ENCODE data around the gene STARD5.
"Not testable (repeated sequence)": the region's sequence is repeated elsewhere in the genome, so short reads cannot be mapped to it uniquely, and the experiment has no call there.

Gene STARD5

GRCh38 chr15:81337713-81338157, 13.8 kb upstream of the STARD5 start:
- DNase-seq (ENCODE audit: low spot score): no peak

- DNase-seq (ENCODE audit: low spot score): no peak
These were observed 13.3 kb upstream of the STARD5 start for GRCh38 chr15:81337241-81337640.

- DNase-seq (ENCODE audit: low spot score): no peak
These were observed 12.6 kb upstream of the STARD5 start for GRCh38 chr15:81336568-81336967.

DNA sequence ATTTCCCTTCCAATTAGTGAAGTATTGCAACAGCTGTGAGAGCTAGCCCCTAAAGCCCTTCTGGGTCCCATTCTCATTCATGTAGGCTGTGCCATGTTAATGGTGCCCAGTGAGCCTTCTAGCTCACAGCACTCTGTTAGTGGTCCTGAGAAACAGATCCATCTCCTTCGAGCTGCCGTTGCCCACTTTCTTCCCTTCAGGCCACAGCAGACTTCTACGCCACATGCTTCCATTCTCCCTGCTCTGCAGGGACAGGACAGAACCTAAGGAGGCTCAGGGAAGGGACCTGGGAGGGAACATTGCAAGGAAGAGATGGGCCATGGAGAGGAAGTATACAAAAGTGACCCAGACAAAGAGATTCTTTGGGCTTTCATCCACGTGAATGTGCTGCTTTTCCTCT, 11.7 kb upstream of the STARD5 start:
- DNase-seq (ENCODE audit: low spot score): no peak

DNA sequence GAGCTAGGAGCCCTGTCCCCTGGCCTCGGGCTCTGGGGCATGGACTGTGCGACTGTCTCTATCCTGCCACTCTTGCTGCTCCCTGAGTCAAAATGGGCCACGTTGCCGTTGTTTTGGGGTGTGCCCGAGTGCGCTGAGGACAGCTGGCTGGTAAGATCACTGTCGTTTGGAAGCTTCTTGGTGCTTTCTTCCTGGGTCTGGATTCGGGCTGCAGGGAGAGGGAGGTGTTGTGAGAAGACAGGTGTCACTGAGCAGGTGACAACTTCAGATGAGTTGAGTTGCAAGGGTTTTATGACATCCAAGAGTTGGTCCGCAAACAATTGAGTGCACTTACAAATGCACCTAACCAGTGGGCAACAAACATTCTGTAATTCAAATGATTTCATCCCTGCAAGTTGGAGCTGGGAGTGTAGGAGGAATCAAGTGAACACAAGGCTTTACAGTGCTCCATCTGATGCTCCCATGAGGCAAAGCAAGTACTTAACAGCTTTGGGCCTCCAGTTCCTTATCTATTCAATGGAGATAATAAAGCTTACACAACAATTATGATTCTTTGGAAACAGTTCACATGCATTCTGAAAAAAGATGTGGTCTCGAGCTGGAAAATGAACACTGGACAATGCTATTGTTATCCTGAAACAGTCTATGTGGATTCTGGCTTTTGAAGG, 11.0 kb upstream of the STARD5 start:
- no peak for DNase-seq (ENCODE audit: low spot score)

DNA sequence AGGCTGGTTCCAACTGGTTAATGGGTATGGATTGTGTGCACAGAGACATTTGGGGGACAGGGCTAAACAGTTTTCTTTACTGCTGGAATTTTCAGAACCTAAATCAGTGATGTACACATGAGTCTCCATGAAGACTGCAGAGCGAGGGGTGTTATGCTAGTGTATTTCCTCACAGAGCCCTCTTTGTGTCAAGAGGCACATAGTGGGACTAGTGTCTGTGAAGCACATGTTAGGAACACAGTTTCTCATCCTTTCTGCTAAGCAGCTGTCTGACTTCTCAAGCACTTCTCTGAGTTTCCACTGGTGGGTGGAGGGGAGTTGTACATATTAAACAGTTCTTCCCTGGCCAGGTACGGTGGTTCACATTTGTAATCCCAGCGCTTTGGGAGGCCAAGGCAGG, 9.4 kb upstream of the STARD5 start:
- no peak for DNase-seq (ENCODE audit: low spot score)

GRCh38 chr15:81332326-81332725, 8.4 kb upstream of the STARD5 start:
- no peak for DNase-seq (ENCODE audit: low spot score)

DNA sequence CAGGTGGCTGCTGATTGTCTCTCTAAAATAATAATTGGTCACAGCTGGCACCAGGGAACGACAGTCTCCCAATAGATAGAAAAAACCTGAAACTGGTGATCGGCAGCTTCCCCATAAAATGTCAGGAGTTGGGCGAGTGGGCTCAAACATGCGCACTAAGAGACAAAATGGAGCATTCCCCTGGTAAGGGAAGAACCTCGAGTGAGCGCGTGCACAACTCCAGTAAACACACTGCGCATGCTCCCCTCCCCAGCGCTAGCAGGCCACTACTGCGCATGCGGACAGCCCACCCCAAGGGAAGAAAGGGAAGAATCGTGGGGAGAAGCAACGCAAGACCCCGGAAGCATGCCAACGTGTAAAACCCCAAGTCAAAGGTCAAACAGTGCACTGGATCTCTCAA, 7.7 kb upstream of the STARD5 start:
- DNase-seq (ENCODE audit: low spot score): no peak

DNA sequence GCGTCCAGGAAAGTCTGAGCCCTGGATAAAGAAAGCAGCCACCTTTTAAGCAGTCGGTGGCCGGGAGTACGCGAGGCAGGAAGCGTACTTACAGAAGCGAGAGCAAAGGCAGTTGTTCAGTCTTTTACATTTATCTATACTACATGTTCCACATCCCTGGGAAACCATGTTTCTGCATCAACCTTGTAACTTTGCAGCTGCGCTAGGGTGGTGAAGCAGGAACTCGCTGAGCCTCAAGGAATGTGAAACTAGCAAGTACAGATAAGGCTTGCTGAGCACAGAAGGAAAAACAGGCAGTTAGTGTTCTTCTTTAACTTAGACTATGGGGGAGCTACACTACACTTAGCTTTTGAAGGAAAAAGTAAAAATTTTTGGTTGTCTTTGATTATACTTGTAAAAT, 7.2 kb upstream of the STARD5 start:
- DNase-seq (ENCODE audit: low spot score): not testable (repeated sequence)

GRCh38 chr15:81330366-81331090, 6.6 kb upstream of the STARD5 start:
- no peak for DNase-seq (ENCODE audit: low spot score)

DNA sequence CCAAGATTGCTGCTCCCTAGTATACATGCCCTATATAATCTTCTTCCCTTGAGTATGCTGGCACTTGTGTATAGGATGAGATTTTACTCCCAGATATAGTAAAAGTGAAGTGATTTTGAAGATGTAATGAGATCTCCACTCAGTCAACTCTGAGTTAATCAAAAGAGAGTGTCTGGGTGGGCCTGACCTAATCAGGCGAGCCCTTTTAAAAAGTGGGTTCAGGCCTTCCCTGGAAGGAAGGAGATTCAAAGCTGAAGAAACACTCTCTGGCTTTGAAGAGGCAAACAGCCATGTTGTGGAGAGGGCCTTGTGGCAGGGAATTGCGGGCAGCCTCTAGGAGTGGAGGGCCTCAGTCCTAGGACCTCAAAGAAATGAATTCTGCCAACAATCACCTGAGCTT, 5.5 kb upstream of the STARD5 start:
- DNase-seq (ENCODE audit: low spot score): no peak

DNA sequence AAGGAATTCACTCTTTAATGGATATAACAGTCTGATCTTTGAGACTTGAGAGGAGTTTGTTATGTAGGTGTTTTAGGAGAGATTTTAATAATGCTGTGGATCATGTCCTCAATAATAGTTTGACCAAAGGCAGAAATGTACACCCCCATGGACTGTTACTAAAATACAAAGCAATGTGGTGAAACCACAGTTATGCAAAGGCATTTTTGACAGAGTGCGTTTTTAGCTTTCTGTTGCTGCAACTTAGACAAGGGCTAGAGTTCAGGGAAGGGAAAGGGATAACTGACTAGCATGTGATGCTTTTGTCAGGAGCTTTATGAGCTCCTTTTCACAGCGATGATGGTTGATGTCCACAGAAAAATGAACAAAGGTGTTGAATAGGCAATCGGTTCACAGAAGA, 3.6 kb upstream of the STARD5 start:
- DNase-seq (ENCODE audit: low spot score): no peak

DNA sequence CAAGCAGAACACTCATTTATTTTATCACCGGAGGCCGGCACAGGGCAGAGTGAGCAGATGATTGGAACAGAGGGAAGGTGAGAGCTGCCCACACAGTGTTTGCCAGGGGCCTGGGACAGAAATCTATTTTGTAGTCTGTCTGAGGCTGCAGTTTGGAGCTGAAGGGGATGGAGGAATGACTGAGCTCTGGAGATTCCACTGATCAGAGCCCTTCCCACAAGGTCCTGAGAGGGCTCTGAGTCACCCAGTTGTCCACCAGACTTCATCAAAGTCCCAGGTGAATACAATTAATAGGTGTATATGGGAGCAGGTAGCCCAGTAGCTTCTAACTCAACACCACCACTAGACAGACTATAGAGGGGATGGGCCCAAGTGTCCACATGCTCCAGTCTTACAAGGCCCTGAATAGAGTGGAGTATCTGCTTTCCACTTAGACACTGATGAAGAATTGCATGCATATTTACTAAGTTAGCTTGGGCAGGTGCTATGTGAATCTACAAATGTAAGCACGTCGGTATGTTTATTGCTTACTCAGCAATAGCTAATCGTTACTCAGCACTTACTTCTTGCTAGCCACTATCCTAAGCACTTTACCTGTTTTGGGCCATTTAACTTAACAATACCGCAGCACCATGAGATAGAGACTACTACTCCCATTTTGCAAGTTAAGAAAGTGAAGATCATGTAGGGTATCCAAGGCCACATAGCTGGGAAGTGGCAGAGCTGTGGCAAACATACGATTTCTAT, 2.7 kb upstream of the STARD5 start:
- no peak for DNase-seq (ENCODE audit: low spot score)

DNA sequence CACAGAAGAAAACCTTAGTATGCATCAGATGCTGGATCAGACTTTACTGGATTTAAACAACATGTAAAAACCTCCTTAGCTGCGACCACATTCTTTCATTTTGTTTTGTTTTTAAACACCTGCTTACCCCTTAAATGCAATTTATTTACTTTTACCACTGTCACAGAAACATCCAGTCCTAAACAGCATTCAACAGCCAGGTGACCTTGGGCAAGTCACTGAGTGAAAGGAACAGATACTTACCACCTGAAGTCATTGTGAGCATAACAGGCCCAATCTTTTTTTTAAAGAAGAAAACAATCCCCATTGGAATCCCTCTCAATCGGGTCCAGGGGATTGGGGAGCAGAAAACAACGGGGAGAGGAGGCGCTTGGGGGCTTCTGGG, 390 bp downstream of the STARD5 start:
- no peak for DNase-seq (ENCODE audit: low spot score)

DNA sequence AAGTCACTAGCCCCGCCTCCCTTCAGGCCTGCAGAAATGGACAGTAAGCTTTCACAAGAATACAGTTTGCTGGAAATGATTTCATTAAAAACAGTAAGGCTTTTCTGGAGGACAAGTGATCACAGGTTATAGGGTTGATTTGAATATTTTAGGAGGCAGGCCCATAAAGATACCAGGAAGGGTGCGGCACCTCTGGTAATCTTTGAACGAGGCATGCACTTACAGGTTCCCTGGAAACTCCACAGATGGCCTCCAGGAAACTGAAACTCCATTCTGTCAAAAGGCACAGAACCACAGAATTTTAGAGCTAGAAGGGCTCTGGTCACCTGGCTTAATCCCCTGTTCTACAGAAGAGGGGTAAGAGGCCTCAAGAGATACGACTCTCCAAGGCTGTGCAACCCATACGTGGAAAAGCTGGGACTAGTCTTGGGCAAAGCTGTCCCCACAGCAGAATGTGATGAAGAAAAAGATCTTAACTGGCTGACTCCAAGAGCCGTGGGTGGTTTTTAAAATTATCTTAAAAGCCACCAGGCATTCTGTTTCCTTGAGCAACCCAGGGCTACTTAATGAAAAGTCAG, 1.2 kb downstream of the STARD5 start:
- no peak for DNase-seq (ENCODE audit: low spot score)

DNA sequence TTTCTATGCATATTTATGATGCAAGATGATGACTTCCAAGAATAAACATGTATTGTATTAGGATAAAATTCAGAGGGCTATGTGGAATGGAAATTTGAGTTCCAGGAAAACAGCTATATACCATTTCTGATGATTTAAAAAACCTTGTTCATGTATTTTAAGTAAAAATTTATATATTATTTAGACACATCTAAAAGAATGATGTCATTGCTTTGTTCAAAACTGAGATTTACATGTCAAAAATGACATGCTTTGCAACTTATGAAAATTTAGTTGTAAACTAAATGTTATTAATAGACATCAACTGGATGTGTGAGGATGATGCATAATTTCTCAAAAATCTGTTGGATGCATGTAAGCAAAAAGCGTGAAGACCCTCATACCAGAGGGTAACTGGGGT, 2.3 kb downstream of the STARD5 start:
- DNase-seq (ENCODE audit: low spot score): no peak

- DNase-seq (ENCODE audit: low spot score): no peak
These were observed 6.3 kb downstream of the STARD5 start for GRCh38 chr15:81317642-81318017.

DNA sequence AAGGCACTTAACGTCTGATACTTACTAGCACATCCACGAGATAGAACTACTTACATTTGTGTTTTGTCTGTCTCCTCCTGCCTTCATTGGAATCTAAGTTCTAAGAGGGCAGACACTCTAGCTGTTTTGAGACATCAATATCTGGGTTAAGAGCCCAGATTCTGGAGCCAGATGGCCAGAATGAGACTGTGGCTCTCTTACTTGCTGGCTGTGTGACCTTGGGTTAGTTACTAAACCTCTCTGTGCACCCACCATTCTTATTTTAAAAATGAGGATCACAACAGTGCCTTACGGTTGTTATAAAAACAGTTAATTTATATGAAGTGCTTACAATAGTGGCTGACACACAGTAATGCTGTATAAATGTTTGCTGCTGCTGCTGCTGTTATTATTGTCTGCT, 7.7 kb downstream of the STARD5 start:
- DNase-seq (ENCODE audit: low spot score): no peak

DNA sequence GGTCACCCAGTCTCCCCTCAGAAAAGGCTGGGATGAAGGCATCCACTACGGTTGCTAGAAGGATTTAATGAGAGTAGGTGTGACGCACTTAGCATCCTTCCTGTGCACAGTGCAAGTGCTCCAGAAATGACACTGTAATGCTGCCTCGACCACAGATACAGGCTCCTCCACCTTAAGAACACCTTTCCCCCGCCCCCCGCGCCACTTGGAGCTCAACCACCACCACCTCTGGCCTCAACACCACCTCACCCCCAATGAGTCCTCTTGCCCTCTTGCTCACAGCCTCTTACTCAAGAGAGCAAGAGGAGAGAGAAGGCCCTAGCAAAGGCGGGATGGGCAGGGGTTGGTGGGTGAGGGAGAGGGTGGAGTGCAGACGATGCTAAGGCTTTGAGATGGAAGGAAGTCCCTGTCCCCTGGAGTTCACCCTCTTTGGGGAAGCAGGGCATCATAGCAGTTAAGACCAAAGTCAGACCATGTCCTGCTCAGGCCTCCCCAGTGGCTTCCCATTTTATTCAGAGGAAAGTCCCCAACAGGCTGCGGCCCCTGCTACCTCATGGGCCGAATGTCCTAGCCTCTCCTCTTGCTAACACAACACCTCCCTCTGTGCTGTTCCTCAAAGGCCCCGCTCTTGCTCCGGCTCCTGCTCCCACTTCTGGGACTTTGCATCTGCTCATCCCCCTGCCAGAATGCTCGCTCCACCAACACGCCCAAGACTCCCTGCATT, 8.3 kb downstream of the STARD5 start:
- no peak for DNase-seq (ENCODE audit: low spot score)

DNA sequence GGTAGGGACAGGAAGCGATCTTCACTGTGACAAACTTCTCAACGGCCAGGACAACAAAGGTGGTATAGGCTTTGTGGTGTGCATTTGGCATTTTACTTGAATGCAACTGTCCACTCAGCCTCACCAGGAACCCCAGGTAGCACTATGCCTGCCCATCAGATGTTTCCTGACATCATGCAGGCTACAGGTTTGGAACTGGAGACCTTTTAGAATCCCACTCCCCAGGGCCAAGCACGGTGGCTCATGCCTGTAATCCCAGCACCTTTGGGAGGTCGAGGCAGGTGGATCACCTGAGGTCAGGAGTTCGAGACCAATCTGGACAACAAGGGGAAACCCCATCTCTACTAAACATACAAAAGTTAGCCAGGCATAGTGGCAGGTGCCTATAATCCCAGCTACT, 9.6 kb downstream of the STARD5 start:
- no peak for DNase-seq (ENCODE audit: low spot score)

DNA sequence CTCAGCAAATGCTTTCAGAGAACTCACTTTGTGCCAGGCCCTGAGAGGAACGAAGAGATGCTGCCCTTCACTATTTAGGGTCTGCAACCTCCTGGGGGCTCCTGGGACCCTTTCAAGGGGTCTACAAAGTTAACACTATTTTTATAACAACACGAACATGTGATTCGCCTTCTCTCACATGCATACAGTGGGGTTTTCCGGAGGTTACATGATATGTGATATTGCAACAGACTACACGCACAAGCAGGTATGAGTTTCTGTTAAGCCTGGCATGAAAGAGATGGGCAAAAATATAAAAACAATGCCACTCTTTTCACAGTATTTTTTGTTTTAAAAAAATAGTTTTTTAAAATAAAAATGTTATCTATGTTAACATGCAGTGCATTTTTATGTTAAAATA, 10.3 kb downstream of the STARD5 start:
- no peak for DNase-seq (ENCODE audit: low spot score)

Measured in SK-N-DZ (cell line).